IPS-NIHi7 (cell line): ENCODE data around the gene RAP1GAP2.
"Not testable (repeated sequence)": the region's sequence is repeated elsewhere in the genome, so short reads cannot be mapped to it uniquely, and the experiment has no call there.

Source experiments
- DNase-seq: peaks from one replicate; pipeline ENCODE4 v3.0.0; 2012; ENCODE audit warnings: mixed read lengths; ENCODE audit errors: extremely low spot score

Gene RAP1GAP2

DNA sequence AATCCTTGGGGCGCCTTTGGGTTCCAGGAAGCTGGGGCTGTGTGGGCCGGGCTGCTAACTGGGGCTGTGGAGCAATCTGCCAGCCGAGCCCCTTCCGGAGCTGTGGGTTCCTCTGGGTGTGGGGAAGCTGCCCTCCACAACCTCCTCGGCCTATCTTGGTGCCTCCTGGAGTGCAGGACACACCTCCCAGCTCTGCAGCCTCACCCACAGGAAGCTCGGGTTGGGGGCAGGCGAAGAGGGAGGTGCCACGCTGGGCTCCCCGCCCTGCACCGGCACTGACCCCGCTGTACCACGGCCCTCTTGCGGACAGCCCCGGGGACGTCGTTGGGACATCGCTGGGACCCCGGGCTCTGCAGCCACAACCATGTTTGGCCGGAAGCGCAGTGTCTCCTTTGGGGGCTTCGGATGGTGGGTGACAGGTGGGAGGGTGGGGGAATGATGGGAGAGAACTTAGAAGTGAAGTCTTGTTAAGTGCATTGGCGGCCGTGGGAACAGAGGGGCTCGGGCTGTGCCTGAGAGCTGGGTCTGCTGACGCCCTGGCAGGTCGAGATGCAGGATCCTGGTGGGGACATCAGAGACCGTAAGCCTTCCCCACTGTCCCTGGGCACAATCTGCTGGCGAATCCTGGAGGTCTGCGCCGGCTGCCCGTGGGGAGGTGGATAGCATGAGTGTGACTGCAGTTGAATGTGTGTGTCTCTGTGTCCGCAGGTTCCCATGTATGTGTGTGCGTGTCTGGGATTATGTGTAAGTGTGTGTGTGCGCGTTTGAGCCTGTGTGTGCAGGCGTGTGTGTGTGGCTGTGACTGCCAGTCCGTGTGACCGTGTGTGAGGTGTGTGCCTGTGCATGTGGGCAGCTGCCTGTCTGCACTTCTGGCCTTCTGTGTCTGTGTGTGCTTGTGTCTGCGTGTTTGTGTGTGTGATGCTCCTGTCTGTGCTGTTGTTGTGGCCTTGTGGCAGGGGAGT lies at the start of gene RAP1GAP2:
RAP1GAP2 (plus strand) TSS at position 275 of the 962 bp plus-strand sequence; CDS start at position 365, 90 bp downstream.
- no peak for DNase-seq

DNA sequence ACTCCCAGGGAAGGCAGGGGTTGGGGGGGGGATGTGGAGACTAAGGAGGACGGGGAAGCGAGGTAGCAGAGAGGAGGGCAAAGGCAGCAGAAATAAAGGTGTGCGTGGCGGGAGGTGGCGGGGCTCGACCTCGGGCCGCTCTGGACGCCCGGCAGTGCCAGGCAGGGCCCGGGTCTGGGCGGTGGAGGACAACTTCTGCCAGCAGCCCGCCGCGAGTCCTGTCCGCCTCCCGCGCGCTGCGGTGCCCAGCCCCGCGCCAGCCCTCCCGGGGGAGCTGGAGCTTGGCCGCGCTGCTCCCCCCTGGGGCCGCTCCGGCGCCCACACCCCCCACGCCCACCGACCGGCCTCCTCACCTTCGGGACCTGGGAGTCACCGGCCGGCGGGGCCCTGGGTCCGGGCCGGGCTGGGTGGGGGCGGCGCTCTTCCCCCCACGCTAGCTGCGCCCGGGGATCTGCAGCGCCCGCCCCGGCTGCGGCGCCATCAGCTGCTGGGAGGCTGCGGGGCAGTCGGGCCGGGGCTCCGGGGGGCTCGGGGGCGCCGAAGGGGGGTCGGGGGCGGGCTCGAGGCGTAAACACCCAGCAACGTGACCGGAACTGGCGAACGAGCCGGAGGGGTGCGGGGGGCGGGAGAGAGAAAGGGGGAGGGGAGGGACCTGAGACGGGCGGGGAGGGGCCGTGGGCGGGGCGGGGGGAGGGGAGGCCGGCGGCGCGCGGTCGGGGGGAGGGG lies 47.0 kb upstream of the RAP1GAP2 start, which contains the start of gene CCDC92B:
CCDC92B (minus strand) TSS at position 595 of the 726 bp plus-strand sequence. CDS start 14,507 bp downstream, outside the sequence.
- DNase-seq = peak; percentile 32

DNA sequence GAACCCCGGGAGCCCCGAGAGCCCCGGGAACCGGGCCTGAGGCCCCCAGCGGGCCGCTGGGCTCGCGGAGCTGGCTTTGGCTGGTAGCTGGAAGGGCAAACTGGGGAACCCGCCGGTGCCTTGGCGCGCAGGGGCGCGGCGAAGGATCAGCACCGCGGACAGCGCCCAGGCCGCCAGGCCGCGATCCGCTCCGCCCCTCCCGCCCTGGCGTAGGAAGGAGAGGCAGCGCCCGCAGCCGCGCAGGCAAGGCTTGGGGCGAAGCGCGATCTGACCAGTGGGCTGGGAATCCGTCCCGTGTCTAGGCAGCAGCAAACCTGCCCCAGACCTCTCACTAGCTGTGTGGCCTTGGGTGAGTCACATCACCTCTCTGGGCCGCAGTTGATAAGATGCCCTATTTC lies 46.5 kb upstream of the RAP1GAP2 start:
- peak; percentile 94 for DNase-seq

DNA sequence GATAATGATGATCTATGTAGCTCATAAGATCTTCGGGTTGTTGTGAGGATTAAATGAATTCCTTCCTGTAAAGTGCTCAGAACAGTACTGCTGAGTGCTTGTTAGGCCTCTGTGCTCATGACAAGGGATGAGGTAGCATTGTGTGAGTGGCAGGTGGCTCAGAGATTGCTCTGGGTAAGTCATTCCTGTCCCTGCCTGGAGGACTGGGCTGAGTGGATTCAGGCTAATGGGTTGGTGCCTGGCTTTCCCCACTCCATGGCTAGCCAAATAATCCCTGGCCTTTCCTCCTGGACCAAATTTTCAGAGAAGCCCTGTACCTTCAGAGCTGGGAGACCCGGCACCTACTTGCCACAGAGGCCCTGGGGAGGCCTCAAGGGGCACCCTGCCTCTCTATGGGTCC lies 45.5 kb upstream of the RAP1GAP2 start:
- no peak for DNase-seq

DNA sequence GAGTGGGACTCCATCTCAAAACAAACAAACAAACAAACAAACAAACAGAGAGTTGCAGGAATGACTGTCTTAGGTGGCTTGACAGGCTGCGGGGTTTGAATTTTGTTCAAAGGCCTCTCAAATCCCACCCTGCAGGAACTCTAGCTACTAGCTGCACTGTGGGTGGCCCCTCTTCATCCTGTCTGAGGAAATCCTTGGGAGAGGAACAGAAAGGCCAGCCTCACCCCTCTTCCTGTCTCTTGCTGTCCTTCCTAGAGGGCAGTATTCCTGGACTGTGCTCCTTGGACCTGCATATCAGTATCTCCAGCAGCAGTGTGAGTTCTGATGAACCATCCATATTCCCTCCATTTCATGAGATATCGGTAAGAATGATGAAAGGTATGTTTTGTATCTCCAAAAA lies 44.7 kb upstream of the RAP1GAP2 start:
- DNase-seq = no peak

DNA sequence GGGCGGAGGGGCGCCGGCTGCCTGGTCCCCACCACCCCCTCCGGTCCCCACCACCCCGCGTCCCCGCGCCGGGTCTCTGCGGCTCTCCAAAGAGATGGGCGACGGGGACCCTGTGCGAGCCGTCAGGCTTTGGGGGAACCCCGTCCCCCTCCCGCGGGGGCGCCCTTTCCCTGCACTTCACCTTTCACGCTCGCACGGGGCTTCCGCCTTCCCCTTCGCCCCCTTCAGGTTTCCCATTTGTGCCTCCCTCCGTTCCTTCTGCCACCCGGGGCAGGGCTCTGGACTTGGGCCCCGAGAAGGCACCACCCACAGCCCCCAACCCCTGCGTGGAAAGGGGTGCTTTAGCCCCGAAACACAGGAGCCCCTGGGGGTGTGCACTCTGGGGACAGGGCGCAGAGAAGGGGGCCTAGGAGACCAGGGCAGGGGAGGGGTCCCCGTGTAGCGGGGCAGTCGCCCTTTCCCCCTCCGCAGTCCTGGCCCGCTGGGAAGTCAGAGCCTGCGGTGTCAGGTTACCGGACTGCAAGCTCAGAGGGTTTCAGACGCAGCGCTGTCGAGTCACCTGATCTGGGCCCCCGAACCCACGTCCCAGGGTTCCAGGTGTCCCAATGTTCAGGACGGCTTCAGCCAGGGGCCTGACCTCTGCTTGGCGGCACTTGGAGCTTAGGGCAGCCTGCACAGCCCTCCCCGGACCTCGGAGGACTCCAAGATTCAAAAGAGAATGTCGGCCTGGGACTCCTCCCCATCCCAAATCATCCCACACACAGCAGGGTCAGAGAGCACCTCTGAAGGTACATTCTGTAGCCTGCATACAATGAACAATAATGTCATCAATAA lies 40.1 kb upstream of the RAP1GAP2 start:
- DNase-seq = peak; percentile 81

DNA sequence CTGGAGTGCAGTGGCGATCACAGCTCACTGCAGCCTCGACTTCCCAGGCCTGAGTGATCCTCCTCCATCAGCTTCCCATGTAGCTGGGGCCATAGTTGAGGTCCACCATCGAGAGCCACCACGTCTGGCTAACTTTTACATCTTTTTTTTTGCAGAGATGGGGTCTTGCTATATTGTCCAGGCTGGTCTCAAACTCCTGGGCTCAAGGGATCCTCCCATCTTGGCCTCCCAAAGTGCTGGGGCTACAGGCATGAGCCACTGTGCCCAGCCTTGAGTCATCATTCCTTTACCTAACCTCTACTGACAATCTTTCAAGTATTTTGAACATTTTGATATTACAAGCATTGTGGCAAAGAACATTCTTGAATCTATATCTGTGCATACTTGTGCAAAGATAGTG lies 37.4 kb upstream of the RAP1GAP2 start:
- no peak for DNase-seq

DNA sequence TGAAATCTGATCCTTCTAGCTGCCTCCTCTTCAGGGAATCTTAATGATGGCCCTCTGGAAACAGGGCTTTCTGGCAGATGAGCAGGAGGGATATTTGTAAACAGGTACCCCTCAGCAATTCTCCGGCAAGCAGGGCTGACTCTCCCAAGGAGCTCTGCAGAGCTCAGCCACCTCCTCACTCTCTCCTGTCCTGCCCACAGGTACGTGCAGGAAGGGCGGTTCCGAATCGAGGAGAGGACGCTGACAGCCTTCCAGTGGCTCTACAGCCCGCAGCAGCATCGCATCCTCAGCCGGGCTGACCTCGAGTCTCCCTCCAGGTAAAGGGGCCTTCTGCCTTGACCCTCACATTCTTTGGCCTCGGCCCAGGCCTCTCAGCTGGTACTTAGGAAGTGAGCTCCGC lies 26.1 kb upstream of the RAP1GAP2 start:
- no peak for DNase-seq

DNA sequence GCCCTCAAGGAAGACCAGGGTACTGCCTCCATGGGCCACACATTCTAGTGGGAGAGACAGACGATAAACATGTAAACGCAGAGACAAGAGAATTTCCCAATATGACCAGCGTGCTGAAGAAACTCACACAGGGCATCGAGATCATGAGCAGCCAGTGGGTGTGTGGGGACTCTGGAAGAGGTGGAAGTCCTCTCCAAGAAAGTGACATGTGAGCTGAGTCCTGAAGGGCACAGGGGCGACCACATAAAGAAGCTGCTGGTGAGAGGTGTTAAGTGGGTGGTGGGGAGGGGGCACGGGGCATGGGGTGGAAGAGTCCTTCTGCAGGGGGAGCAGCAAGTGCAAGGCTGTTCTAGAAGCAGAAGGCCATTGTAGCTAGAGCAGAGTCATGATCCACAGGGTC lies 21.0 kb upstream of the RAP1GAP2 start:
- DNase-seq = no peak

DNA sequence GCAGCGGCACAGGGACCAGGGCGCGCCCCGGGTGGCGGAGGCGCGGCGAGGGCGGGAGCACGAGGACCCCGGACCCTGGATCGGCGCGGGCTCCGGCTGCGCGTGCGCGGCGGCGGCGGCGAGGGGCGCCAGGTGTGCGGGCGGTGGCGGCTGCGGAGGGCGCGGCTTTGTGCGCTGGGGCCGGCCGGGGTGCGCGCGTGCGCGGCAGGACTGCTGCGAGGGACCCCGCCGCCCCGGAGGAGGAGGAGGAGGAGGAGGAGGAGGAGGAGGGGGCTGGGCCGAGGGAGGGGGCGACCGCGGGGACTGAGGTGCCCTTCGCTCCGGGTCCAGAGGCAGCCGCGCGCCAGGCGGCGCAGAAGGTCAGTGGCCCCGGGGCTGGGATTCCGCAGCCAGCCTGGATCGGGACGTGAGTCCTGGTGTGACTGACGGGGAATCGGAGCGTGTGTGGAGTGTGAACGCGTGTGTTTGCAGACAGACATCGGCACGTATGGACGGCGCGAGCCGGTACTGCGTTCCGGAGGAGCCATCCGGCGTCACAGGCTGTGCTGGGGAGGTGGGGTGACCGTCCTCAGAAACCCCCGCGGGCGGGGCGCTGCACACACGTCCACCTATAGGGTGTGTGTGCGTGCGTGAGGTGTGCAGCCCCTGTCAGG lies 19.5 kb upstream of the RAP1GAP2 start:
- peak; percentile 83 for DNase-seq

DNA sequence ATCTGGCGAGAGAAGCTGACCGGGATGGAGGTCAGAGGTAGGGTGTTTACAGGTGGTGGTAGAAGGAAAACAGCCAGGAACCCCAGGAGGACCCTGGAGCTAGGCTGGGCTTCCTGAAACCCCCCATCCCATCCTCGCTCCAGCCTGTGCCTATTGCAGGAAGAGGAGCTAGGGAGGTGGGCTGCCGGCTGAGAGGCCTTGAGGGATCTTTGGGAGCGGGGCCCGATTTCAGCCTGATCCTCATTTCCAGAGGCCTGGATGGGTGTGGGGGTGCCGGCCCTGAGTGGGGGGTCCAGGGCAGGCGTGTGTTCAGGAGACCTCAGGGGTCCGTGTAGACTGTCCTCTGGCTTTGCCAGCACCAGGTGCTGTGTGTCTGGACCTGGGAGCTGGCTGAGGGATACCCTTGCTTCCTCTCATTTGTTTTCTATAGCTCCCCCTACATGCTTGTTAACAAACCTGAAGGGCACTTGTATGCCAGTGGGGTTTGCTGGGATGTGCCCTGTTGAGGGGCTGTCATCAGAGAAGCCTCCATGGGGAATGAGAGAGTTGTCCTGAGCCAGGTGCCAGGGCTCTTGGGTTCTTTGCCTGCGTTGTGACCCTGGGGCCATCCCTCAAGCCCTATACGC lies 18.9 kb upstream of the RAP1GAP2 start:
- peak; percentile 59 for DNase-seq

DNA sequence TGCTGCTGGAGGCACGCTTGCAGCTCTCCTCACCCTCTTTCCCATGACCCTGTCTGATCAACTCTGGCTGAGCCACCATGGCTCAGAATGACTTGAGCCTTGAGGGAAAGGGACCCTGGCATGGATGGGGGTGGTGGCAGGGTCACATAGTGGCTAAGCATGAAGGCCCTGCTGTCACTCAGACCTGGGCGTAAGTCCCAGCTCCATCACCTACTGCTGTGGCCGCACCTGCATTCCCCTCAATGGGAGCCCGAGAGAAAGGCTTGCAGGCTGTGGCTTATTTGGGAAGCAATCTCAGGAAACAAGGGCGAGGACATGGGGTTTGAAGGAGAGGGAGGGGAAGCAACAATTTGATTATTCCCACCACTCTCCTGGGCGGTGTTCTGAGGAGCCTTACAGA lies 17.7 kb upstream of the RAP1GAP2 start:
- no peak for DNase-seq

DNA sequence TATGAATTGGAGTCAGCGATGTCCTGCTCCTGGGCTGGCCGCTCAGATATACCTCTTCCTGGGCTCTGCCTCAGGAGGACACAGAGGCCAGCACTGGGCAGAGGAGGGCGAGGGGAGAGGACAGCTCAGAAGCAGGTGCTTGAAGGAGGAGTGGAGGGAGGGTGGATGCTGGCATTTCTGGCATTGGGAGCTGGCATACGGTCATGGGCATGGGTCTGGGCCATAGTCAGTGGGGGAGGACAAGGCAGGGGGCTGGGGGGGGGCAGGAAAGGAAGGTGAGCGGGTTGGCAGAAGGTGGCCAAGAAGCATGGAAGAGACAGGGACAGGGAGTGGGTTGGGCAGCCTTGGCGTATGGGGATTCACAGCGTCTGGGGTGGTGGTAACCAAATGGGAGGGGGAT lies 16.7 kb upstream of the RAP1GAP2 start:
- no peak for DNase-seq

DNA sequence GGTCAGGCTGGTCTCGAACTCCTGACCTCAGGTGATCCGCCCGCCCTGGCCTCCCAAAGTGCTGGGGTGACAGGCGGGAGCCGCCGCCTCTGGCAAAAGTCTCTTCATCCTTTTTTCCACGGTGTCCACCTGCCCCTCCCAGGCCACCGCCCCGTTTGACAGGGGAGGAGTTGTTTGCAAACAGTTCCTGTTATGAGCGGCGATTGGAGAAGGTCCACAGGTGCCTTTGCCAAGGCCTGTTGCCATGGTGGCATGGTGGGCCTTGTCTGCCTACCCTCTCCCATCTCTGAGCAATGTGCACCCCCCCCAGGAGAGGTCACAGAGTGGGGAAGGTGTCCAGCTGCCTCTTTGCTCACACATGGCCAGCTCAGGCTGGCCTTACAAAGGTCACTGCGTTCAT lies 16.0 kb upstream of the RAP1GAP2 start:
- DNase-seq = no peak

DNA sequence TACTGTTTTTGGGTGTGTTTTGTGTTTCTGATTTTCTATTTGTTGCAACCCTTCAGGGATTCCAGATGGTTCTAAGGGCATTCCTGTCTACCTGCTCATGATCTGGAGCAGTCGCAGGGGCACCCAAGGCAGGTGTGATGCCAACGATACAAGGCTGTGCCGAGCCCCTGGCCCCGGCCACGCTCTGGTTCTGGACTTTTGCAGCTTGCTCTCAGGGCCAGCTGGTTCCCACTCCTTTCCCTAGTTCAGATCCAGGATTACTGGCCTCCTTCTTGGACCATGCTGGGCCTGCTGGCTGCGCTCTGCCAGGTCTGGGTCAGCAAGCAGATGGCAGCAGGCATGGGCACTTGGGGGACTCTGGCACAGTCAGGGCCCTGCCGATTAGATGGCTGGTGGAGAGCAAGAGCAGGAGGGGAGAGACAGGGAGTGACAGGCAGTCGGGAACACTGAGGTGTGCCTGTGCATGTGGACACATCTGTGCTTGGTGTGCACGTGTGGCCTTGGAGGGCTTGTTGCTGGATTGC lies 15.2 kb upstream of the RAP1GAP2 start:
- DNase-seq = no peak

DNA sequence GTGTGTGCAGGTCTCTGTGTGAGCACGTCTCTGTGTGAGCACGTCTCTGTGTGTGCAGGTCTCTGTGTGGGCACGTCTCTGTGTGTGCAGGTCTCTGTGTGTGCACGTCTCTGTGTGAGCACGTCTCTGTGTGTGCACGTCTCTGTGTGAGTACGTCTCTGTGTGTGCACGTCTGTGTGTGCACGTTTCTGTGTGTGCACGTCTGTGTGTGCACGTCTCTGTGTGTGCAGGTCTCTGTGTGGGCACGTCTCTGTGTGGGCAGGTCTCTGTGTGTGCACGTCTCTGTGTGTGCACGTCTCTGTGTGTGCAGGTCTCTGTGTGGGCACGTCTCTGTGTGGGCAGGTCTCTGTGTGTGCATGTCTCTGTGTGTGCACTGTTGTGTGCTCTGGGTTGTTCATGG lies 14.6 kb upstream of the RAP1GAP2 start:
- DNase-seq = not testable (repeated sequence)

DNA sequence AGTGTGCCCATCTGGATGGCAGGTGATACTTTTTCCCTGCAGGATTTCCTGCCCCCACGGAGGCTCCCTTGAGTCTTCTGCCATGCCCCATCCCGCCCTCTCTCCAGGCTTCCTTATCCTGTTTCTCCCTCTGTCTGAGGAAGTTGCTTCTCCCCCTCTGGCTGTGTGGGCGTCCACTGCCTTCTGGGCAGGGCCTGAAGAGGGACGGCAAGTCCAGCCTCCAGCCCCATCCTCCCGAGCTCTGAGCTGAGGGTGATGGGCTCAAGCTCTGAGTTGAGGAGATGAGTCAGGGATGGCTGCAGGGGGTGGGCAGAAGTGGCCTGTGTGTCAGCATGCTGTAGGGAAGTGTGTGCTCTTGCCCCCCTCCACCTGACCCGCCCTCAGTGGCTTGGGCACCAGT lies 14.2 kb upstream of the RAP1GAP2 start:
- no peak for DNase-seq

DNA sequence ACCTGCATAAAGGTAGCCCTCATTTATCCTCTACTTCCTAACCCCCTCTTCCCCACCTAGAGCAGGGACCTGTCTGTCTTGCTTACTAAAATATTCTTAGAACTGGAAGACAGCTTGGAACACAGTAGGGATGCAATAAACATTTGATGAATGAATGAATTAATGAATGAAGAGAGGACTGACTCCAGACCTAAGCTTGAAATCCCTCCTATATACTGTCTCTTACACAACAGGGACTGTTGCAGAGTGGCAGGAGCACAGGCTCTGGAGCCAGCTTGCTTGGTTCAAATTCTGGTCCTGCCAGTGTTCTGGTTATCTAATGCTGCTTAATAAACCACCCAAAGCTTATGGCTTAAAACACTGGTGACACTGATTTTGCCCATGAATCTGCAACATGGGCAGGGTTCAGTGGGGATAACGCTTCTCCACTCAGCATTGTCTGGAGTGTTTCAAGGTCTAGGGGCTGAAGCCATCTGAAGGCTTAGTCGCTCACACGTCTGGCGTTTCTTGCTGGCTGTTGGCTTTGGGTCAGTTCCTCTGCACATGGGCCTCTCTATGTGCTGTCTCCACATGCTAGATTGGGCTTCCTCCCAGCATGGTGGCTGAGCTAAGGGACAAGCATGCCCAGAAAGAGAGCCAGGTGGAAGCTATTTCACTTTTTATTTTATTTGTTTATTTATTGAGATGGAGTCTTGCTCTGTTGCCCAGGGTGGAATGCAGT lies 12.8 kb upstream of the RAP1GAP2 start:
- no peak for DNase-seq

DNA sequence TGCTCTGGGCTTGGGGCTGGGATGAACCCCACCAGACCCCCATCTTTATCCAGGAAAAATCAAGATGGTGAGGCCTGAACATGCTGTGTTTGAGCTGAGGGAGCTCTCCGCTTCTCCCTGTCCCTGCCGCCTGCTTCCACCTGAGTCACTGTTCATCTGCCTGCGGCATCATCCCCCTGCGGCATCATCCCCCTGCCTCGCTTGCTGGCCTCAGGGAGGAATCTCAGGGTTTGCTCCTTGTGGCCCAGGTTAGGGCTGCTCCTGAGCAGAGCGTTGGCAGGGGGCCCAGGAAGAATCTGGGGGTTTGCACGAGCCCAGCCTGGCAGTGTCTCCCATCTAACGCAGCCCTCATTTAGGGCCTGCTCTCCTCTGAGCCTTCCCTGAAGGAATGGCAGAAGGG lies 11.4 kb upstream of the RAP1GAP2 start:
- DNase-seq = no peak

DNA sequence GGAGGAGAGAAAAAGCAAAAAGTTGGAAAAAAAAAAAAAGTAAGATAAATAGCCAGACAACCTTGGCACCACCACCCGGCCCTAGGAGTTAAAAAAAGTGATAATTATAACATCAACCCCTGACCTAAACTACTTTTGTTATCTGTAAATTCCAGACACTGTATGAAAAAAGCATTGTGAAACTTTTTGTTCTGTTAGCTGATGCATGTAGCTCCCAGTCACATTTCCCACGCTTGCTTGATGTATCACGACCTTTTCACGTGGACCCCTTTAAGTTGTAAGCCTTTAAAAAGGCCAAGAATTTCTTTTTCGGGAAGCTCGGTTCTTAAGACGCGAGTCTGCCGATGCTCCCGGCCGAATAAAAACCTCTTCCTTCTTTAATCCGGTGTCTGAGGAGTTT lies 10.9 kb upstream of the RAP1GAP2 start:
- DNase-seq = not testable (repeated sequence)
